HG03139 (cell line): ENCODE data around the gene FH.

Experiments used
- ATAC-seq: cut with Tn5 transposase; IDR thresholded peaks from one replicate; pipeline ENCODE4 v1.9.1; 2021; ENCODE audit not compliant: unreplicated experiment

FH gene

DNA sequence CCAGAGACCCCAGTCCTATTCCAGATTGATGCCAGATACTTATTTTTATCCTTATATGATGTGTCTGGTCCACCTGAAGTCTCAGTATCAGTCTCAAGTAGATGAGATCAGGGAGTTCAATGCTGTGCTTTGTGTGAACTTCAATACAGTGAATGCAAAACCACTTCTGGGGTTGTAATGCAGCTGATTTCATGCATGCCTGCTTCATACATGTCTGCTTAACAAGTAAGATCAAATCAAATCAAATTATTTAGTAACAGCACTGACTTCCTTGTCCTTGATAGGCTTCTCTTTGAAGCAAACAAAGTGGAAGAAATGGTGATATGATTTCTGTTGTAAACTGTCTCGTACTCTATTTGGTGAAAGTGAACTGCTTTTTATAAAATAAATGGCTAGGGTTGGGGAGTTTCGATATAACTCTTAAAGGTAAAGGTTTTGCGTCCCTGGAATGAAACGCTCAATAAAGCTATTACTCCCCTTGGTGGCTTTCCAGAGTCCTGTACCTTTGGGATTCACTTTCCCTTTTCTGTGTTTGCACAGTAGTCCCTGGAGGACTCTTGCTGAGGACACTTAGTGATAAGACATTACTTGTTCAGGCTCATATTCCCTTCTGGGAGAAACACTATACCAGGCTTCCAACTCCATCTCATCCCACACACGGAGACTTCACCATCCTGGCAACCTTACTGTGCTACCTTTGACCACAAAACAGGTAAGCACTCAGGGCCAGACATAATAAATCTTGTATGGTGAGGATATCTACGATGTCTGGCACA is 59.3 kb downstream of the FH start:
- ATAC-seq: no peak

DNA sequence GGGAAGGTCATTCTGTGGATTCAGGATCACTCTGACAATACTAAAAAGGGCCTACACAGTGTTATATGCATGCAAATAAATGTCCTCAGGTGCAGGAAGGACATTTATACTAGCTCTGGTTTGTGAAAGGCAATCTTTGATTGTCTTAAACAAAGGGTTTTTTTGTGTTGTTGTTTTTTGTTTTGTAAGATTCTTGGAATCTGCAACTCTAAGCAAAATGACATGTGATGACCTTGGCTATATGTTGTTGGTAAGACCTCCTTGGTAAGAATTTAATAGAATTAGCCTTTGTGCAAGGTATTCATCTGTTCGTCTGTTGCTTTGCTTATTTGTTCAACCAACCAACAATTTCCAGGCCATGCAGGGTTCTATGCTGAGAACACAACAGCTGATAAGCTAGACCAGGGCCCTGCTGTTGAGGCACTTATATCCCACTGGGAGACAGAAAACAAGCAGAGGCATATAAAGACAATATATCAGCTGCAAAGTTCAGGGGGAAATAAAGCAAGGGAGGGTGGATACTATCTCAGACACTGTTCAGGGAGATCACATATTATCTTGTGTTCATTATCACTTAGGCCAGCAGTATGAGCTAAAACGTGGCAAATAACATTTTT is 60.3 kb downstream of the FH start:
- ATAC-seq: no peak

DNA sequence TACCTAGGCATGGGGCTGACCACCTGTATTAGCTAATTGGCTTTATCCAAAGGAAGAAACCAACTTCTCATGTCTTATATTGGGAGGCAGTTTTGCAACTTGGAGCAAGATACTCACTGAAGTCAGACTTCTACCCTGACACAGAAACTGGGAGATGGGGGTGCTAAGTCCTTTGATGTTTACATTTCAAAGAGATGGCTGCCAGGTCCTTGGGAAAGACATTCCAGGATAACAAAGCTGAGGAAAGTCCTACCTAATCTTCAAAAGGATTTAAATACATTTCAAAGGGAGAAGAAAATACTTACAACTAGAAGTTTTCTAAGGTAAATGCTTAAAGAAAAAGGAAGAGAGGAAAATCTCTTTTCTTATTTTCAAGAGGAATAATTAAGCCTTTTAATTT is 62.1 kb downstream of the FH start:
- ATAC-seq: no peak

DNA sequence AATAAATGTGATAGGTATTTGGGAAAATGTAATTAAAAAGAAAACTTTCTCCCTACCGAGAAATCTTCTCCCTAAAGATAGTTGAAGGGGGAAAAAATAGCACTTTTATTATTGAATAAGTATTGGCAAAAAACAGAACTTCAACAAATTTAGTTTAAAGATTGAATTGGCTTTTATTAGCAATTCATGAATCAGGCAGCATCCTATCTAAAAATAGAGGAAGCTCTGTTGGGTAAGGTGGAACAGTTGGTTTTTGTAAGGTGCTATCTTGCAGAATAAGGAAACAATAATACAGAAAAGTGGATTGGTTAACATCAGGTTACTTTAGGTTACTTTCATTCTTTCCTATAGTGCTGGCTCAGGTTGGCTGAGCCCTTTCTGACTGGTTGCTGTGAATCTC is 62.8 kb downstream of the FH start:
- ATAC-seq: no peak

DNA sequence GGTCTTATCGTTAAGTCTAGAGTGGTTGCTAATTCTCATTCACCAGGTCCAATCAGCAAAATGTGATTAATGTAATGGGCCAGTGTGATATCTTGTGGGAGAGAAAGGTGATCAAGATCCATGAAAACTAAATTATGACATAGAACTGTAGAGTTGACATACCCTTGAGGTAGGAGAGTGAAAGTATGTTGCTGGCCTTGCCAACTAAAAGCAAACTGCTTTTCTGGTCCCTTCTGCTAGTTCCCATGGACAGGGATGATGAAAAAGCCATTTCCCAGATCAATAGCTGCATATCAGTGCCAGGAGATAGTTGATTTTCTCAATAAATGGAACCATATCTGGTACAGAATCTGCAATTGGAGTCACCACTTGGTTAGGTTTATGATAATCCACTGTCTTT is 65.8 kb downstream of the FH start:
- ATAC-seq: no peak

DNA sequence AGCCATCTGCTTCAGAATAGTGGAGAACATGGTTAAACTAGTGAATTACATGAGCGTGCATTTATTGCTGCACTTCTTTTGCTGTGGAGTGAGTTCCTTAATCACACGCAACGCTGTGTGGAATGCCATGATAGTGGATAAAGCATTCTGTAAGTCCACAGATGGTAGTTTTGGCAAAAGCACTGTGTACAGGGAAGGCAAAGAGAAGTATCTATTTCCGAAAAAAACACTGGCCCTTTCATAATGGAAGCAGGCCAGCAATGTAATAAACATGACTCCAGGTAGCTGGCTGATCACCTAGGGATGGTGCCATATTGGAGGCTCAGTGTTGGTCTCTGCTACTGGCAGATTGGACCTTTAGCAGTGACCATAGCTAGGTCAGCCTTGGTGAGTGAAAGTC is 67.6 kb downstream of the FH start:
- no peak for ATAC-seq
